Right hindlimb (tissue), 1 donor: ENCODE measurements around the gene RPS26.
"Not testable (repeated sequence)": the region's sequence is repeated elsewhere in the genome, so short reads cannot be mapped to it uniquely, and the experiment has no call there.

ENCODE experiments used
- DNase-seq: peaks from one replicate; pipeline ENCODE4 v3.0.0-alpha.2; 2018

RPS26 gene

DNA sequence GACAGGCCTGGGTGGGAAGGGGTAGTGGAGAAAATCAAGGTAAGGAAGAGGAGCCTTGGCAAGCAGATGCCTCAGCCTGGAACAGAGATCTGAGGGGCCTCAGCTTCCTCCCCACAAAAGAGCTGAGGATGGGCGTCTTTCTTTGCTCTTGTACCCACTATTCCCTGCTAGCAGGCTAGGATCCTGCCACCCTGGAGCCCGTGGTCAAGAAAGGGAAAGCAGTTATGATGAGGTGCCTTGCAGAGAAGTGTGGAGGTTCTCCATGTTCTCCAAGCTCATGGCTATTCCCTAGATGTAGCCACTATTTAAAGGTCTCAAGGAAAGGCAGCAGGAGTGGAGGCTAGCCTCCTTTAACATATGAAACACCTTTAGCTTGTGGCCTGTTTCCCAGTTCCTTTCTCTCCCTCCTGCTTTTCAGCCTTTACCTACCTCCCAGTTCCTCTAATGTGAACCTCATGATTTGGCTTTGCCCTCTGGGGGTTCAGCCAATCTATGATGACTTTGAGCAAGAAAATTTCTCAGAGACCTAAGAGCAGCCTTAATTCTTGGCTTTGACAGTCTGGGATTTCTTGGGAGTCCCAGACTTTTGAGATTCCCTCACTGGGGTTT, 19.7 kb upstream of the RPS26 start:
- no peak for DNase-seq

DNA sequence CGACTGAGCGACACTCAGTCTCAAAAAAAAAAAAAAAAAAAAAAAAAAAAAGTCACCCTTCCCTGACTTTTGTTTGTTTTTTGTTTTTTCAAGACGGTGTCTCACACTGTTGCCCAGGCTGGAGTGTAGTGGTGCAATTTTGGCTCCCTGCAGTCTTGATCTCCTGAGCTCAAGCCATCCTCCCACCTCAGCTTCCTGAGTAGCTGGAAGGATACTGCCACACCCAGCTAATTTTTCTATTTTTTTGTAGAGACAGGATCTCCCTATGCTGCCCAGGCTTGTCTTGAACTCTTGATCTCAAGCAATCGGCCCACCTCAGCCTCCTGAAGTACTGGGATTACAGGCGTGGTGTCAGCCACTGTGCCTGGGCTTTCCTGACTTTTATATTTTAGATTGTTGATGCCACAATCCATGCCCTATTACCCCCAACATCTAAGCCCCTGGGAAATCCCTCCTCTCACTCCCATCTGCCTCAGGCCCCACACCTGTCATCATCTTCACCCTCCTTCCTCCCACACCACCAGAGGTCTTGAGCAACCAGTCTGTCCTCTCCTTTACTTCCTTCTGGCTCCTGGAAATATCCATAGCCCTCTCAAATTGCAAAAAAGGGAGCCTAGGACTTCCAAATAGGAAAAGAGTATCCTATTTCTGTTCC, 13.1 kb upstream of the RPS26 start:
- no peak for DNase-seq

DNA sequence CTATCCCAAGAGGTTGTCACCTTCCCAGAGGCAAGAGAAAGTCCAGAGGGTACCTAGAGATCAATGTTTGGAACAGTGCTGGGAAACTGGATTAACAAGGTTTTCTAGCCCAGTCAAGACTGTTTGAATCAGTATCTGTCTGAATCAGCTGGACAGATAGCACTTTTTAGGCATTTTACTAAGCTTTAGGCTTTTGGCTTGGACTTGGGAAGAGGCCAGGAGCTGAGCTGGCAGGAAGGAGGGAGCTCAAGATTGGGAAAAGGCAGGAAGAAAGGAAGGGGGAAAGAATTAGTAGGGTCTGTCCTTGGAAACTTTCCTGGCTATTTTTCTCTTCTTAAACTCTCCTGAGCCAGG, 12.6 kb upstream of the RPS26 start:
- peak; percentile 49 for DNase-seq

DNA sequence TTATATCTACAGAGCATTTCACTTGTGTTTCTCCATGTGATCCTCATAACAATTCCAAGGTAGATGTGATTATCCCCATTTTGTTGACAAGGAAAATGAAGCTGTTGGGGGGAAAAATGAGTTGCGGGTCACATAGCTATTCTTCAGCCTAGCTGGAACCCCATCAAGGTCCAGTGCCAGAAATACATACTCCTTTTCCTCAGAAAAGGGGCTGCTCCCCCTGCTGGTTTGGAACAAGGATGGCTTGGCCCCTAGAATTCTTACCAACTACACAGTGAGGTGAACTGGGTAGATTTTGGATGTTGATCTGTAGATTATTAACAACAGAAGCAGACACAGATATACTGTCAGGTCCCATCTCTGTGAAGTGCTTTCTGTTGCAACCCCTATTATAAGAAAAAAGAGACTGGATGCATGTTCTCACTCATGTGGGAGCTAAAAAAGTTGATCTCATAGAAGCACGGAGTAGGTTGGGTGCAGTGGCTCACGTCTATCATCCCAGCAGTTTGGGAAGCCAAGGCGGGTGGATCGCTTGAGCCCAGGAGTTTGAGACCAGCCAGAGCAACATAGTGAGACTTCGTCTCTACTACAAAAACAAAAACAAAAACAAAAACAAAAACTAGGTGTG, 11.9 kb upstream of the RPS26 start:
- DNase-seq: peak; percentile 72

DNA sequence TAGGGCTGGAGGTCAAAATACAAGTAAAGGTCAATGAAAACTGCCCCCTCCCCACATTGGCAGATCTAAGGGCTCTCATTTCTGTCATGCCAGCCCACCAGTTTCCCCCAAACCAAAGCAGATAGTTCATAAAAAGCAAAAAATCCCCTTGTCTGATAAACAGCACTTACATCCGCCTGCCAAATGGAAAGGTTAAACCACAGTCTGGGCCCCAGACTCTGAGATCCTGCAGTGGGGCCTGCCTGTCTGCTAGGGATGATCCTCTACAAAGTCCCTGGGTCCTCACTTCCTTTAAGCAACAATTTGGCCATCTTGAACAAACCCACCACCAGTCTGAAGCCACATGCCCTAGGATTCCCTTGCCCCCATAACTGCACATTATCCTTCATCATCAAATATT, 9.7 kb upstream of the RPS26 start:
- no peak for DNase-seq

DNA sequence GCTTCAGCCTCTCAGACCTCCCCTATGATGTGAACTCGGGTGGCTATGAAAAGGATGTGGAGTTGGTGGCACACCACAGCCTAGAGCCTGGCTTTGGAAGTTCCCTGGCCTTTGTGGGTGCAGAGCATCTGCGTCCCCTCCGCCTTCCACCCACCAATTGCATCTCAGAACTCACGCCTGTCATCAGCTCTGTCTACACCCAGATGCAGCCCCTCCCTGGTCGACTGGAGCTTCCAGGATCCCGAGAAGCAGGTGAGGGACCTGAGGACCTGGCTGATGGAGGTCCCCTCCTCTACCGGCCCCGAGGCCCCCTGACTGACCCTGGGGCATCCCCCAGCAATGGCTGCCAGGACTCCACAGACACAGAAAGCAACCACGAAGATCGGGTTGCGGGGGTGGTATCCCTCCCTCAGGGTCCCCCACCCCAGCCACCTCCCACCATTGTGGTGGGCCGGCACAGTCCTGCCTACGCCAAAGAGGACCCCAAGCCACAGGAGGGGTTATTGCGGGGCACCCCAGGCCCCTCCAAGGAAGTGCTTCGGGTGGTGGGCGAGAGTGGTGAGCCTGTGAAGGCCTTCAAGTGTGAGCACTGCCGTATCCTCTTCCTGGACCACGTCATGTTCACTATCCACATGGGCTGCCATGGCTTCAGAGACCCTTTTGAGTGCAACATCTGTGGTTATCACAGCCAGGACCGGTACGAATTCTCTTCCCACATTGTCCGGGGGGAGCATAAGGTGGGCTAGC, 7.0 kb upstream of the RPS26 start:
- no peak for DNase-seq

DNA sequence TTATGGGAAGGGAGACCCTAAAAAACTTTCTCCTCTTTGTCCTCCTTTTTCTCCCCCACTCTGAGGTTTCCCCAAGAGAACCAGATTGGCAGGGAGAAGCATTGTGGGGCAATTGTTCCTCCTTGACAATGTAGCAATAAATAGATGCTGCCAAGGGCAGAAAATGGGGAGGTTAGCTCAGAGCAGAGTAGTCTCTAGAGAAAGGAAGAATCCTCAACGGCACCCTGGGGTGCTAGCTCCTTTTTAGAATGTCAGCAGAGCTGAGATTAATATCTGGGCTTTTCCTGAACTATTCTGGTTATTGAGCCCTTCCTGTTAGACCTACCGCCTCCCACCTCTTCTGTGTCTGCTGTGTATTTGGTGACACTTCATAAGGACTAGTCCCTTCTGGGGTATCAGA, 4.6 kb upstream of the RPS26 start:
- no peak for DNase-seq

DNA sequence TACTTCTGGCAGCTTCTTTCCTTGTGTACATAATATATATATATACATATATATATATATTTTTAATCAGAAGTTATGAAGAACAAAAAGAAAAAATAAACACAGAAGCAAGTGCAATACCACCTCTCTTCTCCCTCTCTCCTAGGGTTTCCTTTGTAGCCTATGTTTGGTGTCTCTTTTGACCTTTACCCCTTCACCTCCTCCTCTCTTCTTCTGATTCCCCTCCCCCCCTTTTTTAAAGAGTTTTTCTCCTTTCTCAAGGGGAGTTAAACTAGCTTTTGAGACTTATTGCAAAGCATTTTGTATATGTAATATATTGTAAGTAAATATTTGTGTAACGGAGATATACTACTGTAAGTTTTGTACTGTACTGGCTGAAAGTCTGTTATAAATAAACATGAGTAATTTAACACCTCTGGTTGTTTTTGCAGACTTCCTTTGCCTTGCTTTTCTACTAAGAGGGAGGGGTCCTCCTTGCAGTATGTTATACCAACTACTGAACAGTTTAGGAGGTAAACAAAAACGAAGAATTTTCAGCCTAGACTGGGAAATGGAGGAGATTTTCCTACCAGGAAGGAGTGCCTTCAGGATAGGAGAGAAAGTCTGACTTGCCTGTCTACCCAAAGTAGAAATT, 3.6 kb upstream of the RPS26 start:
- DNase-seq: no peak

DNA sequence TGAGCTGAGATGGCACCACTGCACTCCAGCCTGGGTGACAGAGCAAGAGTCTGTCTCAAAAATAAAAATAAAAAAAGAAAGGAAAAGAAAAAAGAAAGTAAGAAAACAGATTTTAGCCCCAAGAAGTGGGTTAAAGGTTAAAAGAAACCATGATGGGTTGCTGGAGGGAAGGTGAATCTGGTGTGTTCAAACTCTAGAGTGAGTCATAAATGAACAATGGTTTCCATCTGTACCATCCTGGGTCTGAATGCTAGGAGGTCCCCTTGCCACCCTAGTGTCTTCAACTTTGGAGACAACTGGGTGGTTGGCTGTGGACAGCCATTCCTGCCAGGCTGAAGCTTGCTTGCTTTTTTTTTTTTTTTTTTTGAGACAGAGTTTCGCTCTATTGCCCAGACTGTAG, 1.6 kb upstream of the RPS26 start:
- DNase-seq: no peak

DNA sequence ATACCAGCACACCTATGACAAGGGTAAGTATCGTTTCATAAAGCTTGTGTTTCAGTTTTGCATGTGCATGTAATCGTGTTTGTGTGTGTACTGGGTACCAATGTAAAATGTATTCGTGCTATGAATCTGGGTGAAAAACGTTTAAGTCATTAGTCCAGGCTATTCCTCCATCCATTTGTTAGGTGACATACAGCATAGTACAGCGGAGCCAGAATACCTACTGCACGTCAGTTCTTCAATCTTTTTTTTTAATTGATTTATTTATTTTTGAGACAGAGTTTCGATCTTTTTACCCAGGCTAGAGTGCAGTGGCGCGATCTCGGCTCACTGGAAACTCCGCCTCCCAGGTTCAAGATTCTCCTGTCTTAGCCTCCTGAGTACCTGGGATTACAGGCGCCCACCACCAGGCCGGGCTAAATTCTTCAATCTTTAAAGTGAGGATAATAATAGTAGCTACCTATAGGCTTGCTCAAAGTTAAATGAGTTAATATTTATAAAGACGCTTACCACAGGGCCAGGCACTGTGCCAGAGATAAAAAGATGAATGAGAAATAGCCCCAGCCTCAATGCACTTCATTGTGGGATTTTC, 661 bp upstream of the RPS26 start:
- DNase-seq: peak; percentile 27

DNA sequence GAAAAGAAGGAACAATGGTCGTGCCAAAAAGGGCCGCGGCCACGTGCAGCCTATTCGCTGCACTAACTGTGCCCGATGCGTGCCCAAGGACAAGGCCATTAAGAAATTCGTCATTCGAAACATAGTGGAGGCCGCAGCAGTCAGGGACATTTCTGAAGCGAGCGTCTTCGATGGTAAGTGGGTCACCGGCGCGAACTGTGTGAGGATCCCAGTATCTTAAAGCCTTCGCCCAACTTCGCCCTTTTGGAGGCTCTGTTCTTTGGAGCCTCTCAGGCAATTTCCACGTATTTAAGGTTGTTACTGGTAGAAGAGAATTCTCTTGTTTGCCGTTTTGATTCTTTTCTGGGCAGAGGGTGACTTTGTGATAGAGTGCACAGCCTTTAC, 704 bp downstream of the RPS26 start:
- DNase-seq: not testable (repeated sequence)

DNA sequence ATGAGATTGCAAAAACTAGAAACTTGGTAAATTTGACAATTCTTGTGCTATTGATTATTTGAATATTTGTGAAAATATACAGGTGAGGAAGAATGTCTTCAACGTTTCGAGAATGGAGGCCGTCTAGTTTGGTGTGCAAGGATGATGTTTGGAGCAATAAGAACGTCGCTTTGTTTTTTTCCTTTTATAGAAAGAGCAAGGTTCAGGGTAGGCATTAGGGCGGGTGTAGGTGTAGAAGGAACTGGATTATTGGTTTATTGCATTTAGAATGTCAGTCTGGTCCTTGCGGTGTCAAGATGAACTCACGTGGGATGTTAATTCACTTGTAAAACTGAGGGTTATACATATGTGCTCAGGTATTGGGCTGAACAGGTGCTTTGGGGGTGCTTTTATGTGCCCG, 1.1 kb downstream of the RPS26 start:
- no peak for DNase-seq

DNA sequence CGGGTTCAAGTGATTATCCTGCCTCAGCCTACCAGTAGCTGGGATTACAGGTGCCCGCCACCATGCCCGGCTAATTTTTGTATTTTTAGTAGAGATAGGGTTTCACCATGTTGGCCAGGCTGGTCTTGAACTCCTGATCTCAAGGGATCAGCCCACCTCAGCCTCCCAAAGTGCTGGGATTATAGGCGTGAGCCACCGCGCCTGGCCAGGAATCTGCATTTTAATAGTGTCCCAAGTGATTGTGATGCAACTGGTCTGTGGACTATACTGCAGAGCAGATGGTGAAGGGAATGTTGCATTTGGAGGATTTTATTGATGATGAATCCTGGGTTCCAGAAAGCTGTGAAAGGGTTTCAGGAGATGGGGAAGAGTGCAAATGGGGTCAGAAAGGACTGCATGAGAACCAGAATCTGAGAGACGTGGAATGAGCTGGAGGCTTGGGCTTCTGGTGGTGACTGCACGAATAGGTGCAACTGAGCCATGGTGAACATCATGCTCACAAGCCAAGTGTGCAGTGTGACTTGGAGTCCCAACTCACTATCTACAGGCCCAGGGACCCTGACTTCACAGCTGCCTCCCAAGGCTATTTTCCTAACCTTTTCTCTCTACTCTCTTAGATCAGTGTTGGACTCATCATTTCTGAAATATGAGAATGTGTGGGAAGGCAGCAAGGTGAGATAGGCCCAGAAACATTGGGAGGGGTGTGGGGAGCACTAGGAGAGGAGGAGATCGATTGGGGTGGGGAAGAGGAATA, 4.5 kb downstream of the RPS26 start:
- DNase-seq: no peak

DNA sequence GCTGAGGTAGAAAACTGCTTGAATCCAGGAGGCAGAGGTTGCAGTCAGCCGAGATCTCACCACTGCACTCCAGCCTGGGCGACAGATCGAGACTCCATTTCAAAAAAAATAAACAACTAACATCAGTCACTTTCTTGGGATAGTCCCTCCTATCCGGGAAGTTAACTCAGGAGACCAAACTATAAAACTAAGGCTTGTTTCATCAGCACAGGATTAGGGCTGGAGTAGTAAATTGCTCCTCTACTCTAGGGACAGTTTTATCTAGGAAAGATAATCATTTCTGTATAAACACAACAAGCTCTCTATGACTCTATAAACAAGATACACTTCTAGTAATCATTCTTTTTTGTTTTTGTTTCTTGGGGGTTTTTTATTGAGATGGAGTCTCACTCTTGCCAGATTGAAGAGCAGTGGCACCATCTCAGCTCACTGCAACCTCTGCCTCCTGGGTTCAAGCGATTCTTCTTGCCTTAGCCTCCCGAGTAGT, 11.7 kb downstream of the RPS26 start:
- DNase-seq: no peak

DNA sequence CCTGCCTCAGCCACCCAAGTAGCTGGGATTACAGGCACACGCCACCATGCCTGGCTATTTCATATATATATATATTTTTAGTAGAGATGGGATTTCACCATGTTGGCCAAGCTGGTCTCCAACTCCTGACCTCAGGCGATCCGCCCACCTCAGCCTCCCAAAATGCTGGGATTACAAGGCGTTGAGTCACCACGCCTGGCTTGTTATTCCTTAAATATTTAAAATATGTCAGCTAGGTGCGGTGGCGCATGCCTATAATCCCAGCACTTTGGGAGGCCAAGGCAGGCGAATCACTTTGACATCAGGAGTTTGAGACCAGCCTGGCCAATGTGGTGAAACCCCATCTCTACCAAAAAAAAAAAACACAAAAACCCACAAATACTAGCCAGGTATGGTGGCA, 18.2 kb downstream of the RPS26 start:
- DNase-seq: not testable (repeated sequence)

DNA sequence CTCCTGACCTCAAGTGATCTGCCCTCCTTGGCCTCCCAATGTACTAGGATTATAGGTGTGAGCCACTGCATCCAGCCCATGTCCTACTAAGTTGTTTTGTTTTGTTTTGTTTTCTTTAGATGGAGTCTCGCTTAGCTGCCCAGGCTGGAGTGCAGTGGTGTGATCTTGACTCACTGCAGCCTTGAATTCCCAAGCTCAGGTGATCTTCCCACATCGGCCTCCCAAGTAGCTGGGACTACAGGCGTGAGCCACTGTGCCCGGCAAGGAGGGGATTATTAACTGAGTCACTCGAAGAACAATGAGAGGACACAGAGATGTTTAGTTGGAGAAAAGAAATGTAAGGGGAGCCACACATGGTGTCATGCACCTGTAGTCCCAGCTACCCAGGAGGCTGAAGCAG, 20.3 kb downstream of the RPS26 start:
- DNase-seq: no peak

DNA sequence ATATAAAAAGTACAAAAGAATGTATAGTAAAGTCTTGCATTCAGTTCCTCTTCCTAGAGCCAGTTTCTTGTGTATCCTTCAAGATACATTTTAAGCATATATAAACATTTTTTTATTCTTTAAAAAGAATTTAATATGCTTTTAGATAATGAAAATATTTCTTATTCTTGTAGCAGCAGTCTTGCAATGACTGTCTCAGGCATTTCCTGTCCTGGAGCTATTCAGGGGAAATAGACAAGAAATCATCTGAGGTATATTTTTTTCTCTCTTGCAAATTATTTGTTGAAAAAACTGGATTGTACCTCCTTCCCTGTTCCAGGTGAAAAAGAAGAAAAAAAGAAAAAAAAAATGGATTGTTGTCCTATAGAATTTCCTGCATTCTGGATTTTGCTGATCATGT, 21.3 kb downstream of the RPS26 start:
- no peak for DNase-seq

DNA sequence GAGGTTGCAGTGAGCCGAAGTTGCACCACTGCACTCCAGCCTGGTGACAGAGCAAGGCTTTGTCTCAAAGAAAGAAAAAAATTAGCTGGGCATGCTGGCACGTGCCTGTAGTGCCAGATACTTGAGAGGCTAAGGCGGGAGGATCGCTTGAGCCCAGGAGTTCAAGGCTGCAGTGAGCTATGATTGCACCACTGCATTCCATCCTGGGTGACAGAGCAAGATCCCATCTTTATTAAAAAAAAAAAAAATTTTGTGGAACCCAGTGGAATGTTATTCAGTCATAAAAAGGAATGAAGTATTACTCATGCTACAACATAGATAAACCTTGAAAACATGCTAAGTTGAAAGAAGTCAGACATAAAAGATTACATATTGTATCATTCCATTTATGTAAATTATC, 29.9 kb downstream of the RPS26 start:
- no peak for DNase-seq

DNA sequence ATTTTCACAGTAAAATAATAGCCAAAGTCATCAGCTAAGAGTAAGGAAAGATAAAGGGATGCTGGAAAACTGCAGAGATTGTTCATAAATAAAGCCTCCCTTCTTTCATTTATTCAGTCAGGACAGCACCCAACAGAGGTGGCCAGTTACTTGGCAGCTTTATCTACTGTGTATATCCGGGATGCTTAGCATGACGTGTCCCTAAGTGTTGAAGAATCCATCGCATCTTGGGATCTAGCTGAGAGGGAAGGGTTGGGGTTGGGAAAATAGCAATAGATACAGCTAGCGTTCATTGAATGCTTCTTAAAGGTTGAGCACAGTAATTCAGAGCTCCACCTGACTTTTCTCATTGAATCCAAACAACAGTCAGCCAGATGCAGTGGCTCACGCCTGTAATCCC, 32.7 kb downstream of the RPS26 start:
- DNase-seq: no peak

DNA sequence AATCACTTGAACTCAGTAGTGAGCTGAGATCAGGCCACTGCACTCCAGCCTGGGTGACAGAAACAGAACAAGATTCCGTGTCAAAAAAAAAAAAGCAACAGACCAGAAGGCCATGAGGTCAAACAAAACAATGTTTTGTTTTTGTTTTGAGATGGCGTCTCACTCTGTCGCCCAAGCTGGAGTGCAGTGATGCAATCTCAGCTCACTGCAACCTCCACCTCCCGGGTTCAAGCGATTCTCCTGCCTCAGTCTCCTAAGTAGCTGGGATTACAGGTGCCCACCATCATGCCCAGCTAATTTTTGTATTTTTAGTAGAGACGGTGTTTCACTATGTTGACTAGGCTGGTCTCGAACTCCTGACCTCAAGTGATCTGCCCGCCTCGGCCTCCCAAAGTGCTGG, 36.2 kb downstream of the RPS26 start:
- DNase-seq: not testable (repeated sequence)

DNA sequence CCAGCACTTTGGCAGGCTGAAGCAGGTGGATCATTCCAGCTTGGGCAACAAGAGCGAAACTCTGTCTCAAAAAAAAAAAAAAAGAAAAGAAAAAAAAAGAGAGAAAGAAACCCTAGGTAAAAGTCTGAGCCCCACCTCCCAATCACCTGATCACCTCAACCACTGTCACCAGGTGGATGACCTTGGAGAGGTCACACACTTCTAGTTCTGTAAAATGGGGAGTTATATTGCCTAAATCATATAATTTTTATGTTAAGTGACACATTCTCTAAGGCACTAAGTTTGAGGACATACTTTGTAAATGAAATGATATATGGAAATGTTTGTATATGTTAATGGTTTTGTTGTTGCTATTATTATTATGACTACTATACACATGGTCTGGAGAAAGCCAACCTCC, 36.7 kb downstream of the RPS26 start:
- no peak for DNase-seq
